Vagina (tissue), 2 donors: Measurements from ENCODE around the gene NHSL2. TPM values are rescaled to one million over a fixed set of nuclear protein-coding genes. Genes with fewer than 3 reads are reported as not detected.
A peak's percentile ranks its signal among the peaks of the same experiment; 100 is the strongest.

Experiments
- DNase-seq, 2 donors: peaks; one replicate each; pipeline ENCODE4 v3.0.0-alpha.2; 2017; ENCODE audit errors: extremely low spot score in 2 of 2
- H3K27ac ChIP-seq: fragments of 200-600 bp; sonication (generic); one replicate; pipeline ENCODE4 v1.5.1; 2019
- H3K27me3 ChIP-seq: fragments of 200-600 bp; sonication (generic); one replicate; pipeline ENCODE4 v1.5.1; 2019
- H3K36me3 ChIP-seq, 2 donors: fragments of 200-600 bp; sonication (generic); one replicate each; pipeline ENCODE4 v1.5.1; 2017 to 2019
- H3K4me1 ChIP-seq: fragments of 200-600 bp; sonication (generic); one replicate; pipeline ENCODE4 v1.5.1; 2019
- H3K4me3 ChIP-seq, 2 donors: fragments of 200-600 bp; sonication (generic); 1 replicate in 1 of 2; 2 replicates in 1 of 2; pipeline ENCODE4 v1.5.1; 2016 to 2019
- H3K9me3 ChIP-seq: fragments of 200-600 bp; sonication (generic); one replicate; pipeline ENCODE4 v1.5.1; 2019
- POLR2A ChIP-seq, 2 donors: fragments of 450-650 bp; IDR thresholded peaks; one replicate each; pipeline ENCODE4 v1.6.1; 2017; ENCODE audit warnings: antibody characterized with exemption in 2 of 2, mild to moderate bottlenecking in 2 of 2, moderate library complexity in 2 of 2
- POLR2AphosphoS5 ChIP-seq, 2 donors: sonication (generic); formaldehyde crosslinking; IDR thresholded peaks; one replicate each; pipeline ENCODE4 v1.9.0; 2017; ENCODE audit warnings: antibody characterized with exemption in 2 of 2, mild to moderate bottlenecking in 2 of 2, low read depth in 1 of 2; ENCODE audit not compliant: insufficient read depth in 1 of 2
- intact Hi-C: fragments of 100-400 bp; cut with DNase I; formaldehyde crosslinking; loops from one replicate; pipeline ENCODE4 v1.15.1; 2023
- total RNA-seq: library from RNA; depleted of rRNA; stranded (reverse); fragments of >200 nt; gene quantifications from one replicate; pipeline ENCODE4 v1.2.3, GENCODE V29; 2016
- TF ChIP-seq, protein P1 (sequence below), 3 experiments: fragments of 450-650 bp in 2 of 3; fragments of 200-600 bp in 1 of 3; sonication (generic) in 1 of 3; IDR thresholded peaks; one replicate each; pipeline ENCODE4 v1.5.1; 2017 to 2019; ENCODE audit warnings: antibody characterized with exemption in 3 of 3, mild to moderate bottlenecking in 2 of 3, moderate library complexity in 2 of 3

NHSL2 gene
- total RNA-seq, 1 donor from 2014 or later = 12.3 TPM

DNA sequence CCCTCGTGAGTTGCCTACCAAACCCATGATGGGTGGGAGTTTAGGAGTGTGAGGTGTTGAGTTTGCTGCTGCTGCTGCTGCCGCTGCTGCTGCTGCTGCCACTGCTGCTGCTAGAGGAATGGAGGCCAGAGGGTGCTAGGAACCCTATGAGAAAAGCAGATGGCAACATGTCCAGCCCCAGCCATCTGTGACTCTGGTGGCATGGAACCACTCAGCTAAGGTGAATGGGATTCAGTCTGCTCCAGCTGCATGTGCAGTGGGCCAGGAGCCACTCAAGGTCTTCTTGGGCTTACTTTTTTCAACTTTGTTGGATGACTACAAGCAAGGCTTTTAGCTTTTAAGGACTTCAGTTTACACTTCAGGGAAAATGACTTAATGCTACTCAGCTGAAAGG lies 117.3 kb downstream of the NHSL2 start:
- Histone ChIP-seq H3K27ac (no peak overlapping the region), H3K9me3 (no peaks in the 10 kb centered on the region), H3K4me3 (peak overlapping the region in 1 of 2 donors; percentile 15), H3K36me3 (no peaks in the 10 kb centered on the region), H3K4me1 (no peaks in the 10 kb centered on the region), H3K27me3 (no peaks in the 10 kb centered on the region)
- TF ChIP-seq, protein P1, sequence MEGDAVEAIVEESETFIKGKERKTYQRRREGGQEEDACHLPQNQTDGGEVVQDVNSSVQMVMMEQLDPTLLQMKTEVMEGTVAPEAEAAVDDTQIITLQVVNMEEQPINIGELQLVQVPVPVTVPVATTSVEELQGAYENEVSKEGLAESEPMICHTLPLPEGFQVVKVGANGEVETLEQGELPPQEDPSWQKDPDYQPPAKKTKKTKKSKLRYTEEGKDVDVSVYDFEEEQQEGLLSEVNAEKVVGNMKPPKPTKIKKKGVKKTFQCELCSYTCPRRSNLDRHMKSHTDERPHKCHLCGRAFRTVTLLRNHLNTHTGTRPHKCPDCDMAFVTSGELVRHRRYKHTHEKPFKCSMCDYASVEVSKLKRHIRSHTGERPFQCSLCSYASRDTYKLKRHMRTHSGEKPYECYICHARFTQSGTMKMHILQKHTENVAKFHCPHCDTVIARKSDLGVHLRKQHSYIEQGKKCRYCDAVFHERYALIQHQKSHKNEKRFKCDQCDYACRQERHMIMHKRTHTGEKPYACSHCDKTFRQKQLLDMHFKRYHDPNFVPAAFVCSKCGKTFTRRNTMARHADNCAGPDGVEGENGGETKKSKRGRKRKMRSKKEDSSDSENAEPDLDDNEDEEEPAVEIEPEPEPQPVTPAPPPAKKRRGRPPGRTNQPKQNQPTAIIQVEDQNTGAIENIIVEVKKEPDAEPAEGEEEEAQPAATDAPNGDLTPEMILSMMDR (IDR thresholded peaks at IDR 0.05) = no peak
- TF ChIP-seq POLR2A (IDR thresholded peaks at IDR 0.05) (no peak), POLR2AphosphoS5 (IDR thresholded peaks at IDR 0.05; ENCODE audit: insufficient read depth in 1 of 2, low read depth in 1 of 2) (no peak)
- peak; percentile 34 to 65 for DNase-seq
- intact Hi-C loops = no loop called here

DNA sequence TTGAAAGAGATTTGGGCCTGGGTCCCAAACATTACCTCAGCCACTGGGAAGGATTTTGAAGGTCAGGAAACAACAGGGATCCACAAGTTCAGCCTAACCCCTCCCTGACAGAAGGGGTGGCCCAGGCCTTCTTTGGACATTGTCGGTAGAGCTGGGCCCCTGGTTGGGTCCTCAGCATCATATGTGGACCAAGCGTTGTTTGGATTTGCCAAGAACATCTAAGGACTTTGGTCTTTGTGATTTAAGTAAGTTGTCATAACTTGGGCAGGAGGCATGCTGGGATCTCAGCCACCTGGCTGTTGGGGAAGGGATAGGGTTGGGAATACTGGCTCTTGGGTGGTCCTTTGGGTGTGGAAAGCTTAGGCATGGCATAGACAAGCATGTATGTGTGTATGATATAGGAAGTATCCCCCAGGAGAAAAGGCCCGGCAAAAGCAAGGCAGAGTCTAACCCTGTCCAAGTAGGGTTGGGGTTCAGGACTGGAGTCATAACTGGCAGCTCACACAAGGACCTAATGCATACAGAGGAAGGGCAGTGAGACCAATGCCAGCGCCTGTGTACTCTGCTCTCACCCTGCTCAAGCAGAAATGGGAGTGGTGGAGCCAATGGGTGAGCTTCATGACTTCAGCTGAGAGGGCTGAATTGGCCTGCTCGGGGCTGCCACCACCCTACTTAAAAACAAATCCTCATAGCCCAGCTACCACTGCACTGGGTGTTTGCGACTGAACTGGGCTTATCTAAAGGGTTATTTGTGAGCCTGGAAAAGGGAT lies 118.2 kb downstream of the NHSL2 start:
- DNase-seq = peak; percentile 55 to 83

DNA sequence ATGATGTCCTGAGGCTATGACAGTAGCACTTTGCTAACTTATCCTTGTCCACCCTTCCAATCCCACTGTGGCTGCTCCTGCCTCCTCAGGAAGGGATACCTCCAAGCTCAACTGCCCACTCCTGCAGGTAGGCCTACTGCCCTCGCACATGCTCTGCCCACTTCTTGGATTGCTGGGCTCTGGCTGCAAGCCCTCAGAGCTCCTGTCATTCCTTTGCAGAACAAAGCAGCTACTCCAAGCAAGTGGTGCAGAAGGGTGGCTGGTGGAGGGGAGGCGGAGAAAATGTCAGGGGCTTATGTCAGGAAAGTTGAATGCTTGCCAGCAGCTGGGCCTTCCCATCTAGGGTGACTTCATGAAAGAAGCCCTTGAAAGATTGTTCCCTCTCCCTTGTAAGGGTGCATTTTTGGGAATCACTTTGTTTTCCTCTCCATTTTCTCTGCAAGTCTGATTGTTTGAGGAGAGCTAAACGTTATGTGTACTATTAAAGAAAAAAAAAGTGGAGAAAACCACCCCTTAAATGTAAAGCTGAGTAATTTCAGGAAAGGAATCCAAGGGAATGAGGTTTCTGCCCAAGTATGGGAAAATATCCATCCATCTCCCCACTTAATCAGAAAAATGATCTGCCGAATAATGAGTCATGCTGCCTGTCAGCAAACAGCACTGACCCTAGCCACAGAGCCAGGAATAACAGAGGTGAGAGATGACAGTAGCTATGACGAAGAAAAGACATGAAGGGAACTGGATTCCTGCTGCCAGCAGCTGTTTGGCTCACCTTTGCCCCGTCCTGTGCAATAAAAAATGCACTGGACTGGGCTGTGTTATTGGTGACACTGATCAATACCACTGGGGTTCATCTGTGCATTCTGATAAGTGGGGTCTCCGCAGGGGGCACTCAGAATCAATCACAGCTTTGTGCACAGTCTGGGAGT lies 119.1 kb downstream of the NHSL2 start:
- H3K27me3 ChIP-seq = no peaks in the 10 kb centered on the region
- H3K4me3 ChIP-seq = no peak overlapping the region
- intact Hi-C loops = no loop called here
- TF ChIP-seq, protein P1 (IDR thresholded peaks at IDR 0.05) = no peak
- TF ChIP-seq POLR2A (IDR thresholded peaks at IDR 0.05) (no peak), POLR2AphosphoS5 (IDR thresholded peaks at IDR 0.05; ENCODE audit: insufficient read depth in 1 of 2, low read depth in 1 of 2) (no peak)
- H3K9me3 ChIP-seq = no peaks in the 10 kb centered on the region
- no peaks in the 10 kb centered on the region for H3K36me3 ChIP-seq
- DNase-seq = peak; percentile 43 to 74
- no peaks in the 10 kb centered on the region for H3K4me1 ChIP-seq
- no peak overlapping the region for H3K27ac ChIP-seq

More for the DNA sequence above, 118.2 kb downstream of the NHSL2 start:
- Histone ChIP-seq H3K27me3 (no peaks in the 10 kb centered on the region), H3K4me1 (no peaks in the 10 kb centered on the region), H3K36me3 (no peaks in the 10 kb centered on the region), H3K4me3 (no peak overlapping the region), H3K9me3 (no peaks in the 10 kb centered on the region), H3K27ac (no peak overlapping the region)
- TF ChIP-seq, protein P1 (IDR thresholded peaks at IDR 0.05) = no peak
- TF ChIP-seq POLR2A (IDR thresholded peaks at IDR 0.05) (no peak), POLR2AphosphoS5 (IDR thresholded peaks at IDR 0.05; ENCODE audit: insufficient read depth in 1 of 2, low read depth in 1 of 2) (no peak)
- intact Hi-C loops = no loop called here

DNA sequence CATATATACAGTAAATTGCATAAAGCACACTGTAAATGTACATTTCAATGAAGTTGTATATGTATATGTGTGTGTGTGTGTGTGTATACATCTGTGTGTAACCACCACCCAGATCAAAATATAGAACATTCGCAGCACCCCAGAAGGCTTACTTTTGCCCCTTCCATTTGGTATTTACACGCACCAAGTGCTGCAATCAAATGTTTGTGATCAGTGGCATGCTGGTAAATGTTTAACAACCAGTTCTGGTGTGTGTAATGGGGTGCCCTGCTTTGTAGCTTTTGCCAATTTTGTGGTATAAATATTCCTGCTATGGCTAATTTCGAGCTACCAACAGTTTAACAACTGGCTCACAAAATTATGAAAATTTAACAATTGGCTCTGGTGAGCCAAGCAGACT lies 119.8 kb downstream of the NHSL2 start:
- peak in 1 of 2 donors; percentile 55 for DNase-seq
- H3K27ac ChIP-seq = no peak overlapping the region
- no peak overlapping the region for H3K4me3 ChIP-seq
- no peaks in the 10 kb centered on the region for H3K27me3 ChIP-seq
- intact Hi-C loops = no loop called here
- H3K4me1 ChIP-seq = no peaks in the 10 kb centered on the region
- H3K36me3 ChIP-seq = no peaks in the 10 kb centered on the region
- TF ChIP-seq, protein P1 (IDR thresholded peaks at IDR 0.05) = no peak
- TF ChIP-seq POLR2AphosphoS5 (IDR thresholded peaks at IDR 0.05; ENCODE audit: insufficient read depth in 1 of 2, low read depth in 1 of 2) (no peak), POLR2A (IDR thresholded peaks at IDR 0.05) (no peak)
- no peaks in the 10 kb centered on the region for H3K9me3 ChIP-seq
